Endothelial cell (in vitro differentiated cells): Measurements from ENCODE around the gene OR10H1. TPM values are rescaled to one million over a fixed set of nuclear protein-coding genes. Genes with fewer than 3 reads are reported as not detected.

Experiments
- DNase-seq: peaks from one replicate; pipeline ENCODE4 v3.0.0; 2021; ENCODE audit warnings: low spot score
- H3K27ac Mint-ChIP-seq: one replicate; pipeline ENCODE4 v1.8.0; 2021; ENCODE audit warnings: mixed read lengths, inconsistent platforms; ENCODE audit not compliant: unreplicated experiment
- H3K27me3 Mint-ChIP-seq: one replicate; pipeline ENCODE4 v1.8.0; 2021; ENCODE audit warnings: mild to moderate bottlenecking, moderate library complexity, mixed read lengths, inconsistent platforms; ENCODE audit not compliant: unreplicated experiment
- H3K36me3 Mint-ChIP-seq: one replicate; pipeline ENCODE4 v1.8.0; 2021; ENCODE audit warnings: mild to moderate bottlenecking, low read depth, mixed read lengths, inconsistent platforms; ENCODE audit not compliant: unreplicated experiment
- H3K4me1 Mint-ChIP-seq: one replicate; pipeline ENCODE4 v1.8.0; 2021; ENCODE audit warnings: mild to moderate bottlenecking, mixed read lengths, inconsistent platforms; ENCODE audit not compliant: unreplicated experiment
- H3K4me3 Mint-ChIP-seq: one replicate; pipeline ENCODE4 v1.8.0; 2021; ENCODE audit warnings: mild to moderate bottlenecking, mixed read lengths, inconsistent platforms; ENCODE audit not compliant: unreplicated experiment
- H3K9me3 Mint-ChIP-seq: one replicate; pipeline ENCODE4 v1.8.0; 2021; ENCODE audit warnings: mixed read lengths, inconsistent platforms; ENCODE audit not compliant: unreplicated experiment
- total RNA-seq: library from RNA; stranded (reverse); fragmentation: NEBNext Ultra II Directional; extraction: Animal tissue kit (Norgen Biotek cat#: 25700); gene quantifications from one replicate; pipeline ENCODE4 v1.2.1, GENCODE V29; 2021; ENCODE audit not compliant: unreplicated experiment
- TF ChIP-seq, protein P1 (sequence below): fragments of 200-600 bp; sonication (generic); IDR thresholded peaks from one replicate; pipeline ENCODE4 v1.5.0; 2021; ENCODE audit warnings: antibody characterized with exemption; ENCODE audit not compliant: unreplicated experiment

The OR10H1 gene
- total RNA-seq, 1 donor from 2014 or later = not detected

DNA sequence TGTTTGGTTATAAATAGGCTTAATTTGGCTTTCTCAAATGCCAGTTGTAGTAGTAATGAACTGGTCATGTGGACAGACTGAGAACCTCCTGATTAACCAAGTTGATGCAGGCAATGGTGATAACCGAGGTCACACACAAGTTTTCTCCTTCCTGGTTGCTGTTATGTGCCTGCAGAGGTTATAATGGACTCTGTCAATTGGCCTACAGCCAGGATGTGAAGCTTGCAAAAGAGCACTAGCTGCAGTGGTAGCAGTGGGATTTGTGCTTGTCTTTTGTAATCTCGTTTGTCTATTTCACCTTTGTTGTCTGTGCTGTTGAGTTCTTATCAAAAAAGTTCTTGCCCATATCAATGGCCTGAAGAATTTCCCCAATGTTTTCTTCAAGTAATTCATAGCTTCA, 57.1 kb downstream of the OR10H1 start:
- H3K9me3 Mint-ChIP-seq = peaks cover 34% of the 10 kb centered on the region
- H3K4me1 Mint-ChIP-seq = no peaks in the 10 kb centered on the region
- peaks cover 4% of the 10 kb centered on the region for H3K36me3 Mint-ChIP-seq
- H3K27me3 Mint-ChIP-seq = peaks cover 4% of the 10 kb centered on the region
- TF ChIP-seq, protein P1, sequence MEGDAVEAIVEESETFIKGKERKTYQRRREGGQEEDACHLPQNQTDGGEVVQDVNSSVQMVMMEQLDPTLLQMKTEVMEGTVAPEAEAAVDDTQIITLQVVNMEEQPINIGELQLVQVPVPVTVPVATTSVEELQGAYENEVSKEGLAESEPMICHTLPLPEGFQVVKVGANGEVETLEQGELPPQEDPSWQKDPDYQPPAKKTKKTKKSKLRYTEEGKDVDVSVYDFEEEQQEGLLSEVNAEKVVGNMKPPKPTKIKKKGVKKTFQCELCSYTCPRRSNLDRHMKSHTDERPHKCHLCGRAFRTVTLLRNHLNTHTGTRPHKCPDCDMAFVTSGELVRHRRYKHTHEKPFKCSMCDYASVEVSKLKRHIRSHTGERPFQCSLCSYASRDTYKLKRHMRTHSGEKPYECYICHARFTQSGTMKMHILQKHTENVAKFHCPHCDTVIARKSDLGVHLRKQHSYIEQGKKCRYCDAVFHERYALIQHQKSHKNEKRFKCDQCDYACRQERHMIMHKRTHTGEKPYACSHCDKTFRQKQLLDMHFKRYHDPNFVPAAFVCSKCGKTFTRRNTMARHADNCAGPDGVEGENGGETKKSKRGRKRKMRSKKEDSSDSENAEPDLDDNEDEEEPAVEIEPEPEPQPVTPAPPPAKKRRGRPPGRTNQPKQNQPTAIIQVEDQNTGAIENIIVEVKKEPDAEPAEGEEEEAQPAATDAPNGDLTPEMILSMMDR = no peak
- no peak overlapping the region for H3K27ac Mint-ChIP-seq
- no peak overlapping the region for H3K4me3 Mint-ChIP-seq
- DNase-seq = no peak

Other genes starting within 250 kb of the OR10H1 start
- not detected for gene CYP4F8, start 200.4 kb downstream of the OR10H1 start, total RNA-seq
- not detected for gene CYP4F3, start 174.8 kb downstream of the OR10H1 start, total RNA-seq
- not detected for gene CYP4F12, start 142.6 kb downstream of the OR10H1 start, total RNA-seq
- gene OR10H2, start 87.6 kb downstream of the OR10H1 start, total RNA-seq = not detected
- gene OR10H3, start 77.7 kb downstream of the OR10H1 start, total RNA-seq = not detected
- gene OR10H5, start 28.0 kb downstream of the OR10H1 start, total RNA-seq = not detected
- gene CYP4F2, start 82.4 kb upstream of the OR10H1 start, total RNA-seq = not detected
- not detected for gene CYP4F11, start 118.9 kb upstream of the OR10H1 start, total RNA-seq
- not detected for gene OR10H4, start 133.3 kb upstream of the OR10H1 start, total RNA-seq